Stimulated activated CD8-positive, alpha-beta memory T cell treated with anti-CD3 and anti-CD28 coated beads, Interleukin-12 subunit alpha, Interleukin-12 subunit beta, amount 100 ng/mL, for 4 hours (primary cell): ENCODE measurements around the gene GPSM3.
"Not testable (repeated sequence)": the region's sequence is repeated elsewhere in the genome, so short reads cannot be mapped to it uniquely, and the experiment has no call there.

ENCODE experiments used
- DNase-seq: peaks from one replicate; pipeline ENCODE4 v3.0.0-alpha.2; 2020; ENCODE audit warnings: low read depth

GPSM3 gene

GRCh38 chr6:32192608-32193039 is at the start of gene GPSM3:
Gene GPSM3, minus strand, starts transcription at chr6:32192643. Its CDS starts 130 bp downstream, at chr6:32192513.
- DNase-seq, result no peak

- DNase-seq, result no peak
These were observed 48.2 kb upstream of the GPSM3 start for GRCh38 chr6:32240686-32241085.

DNA sequence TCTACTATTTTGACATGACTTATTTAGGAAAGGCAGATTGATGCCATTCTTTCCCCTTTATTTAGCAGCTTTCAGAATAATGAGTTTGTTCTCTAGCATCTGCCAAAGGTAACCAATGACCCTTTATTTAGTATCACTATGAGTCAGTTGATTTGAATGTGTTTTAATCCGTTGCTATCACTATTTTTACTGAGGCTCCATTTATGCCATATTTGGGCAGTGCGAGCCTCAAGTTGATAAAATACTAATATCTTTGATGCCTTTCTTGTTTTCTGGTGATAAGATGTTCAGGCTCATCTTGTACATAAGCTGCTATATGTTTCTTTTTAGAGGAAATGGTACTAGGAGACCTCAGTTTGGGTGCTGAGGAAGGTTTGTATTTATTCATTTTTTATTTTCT is 47.0 kb upstream of the GPSM3 start:
- no peak for DNase-seq

- no peak for DNase-seq
These were observed 42.5 kb upstream of the GPSM3 start for GRCh38 chr6:32234934-32235333.

GRCh38 chr6:32226434-32226833 is 34.0 kb upstream of the GPSM3 start:
- DNase-seq, result no peak

DNA sequence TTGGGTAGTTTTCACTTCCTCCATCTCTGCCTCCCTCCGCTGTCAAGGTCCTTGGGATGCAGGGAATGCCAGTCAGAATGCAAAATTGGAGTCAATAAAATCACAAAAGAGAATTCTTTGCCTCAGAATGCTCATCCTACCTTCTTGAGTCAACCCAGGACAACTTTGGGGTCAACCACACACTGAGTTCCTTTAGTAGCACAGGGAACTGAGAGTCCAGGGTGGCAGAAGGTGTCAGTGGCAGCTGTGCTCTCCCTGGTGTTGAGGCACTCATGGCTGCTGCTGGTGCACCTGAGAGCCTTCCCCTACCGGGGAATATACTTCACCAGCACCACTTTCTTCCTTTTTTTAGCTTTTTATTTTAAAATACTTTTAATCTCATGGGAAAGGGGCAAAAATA is 32.3 kb upstream of the GPSM3 start:
- DNase-seq, result no peak

GRCh38 chr6:32223258-32224235 is 31.1 kb upstream of the GPSM3 start, which contains the start of gene NOTCH4:
Gene NOTCH4, minus strand, starts transcription at chr6:32224067. Its CDS starts 139 bp downstream, at chr6:32223928.
- DNase-seq, result no peak

GRCh38 chr6:32222333-32223230 is 30.1 kb upstream of the GPSM3 start:
- no peak for DNase-seq

DNA sequence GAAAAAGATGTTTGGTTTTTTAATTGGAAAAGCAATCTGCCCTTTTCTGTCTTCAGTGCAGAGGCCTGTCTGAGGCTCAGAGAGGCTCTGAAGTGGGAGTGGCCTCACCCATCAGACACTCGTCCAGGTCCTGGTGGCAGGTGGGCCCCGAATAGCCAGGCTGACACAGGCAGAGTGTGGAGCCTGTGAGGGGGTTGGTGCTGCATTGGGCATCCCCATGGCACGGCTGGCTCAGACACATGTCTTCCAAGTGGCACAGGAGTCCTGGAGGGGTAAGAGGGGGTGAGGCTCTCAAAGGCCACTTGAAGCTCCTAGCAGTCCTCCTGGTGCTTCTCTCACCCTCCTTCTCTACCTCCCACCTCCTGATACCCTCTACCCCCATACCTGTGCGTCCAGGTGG is 27.6 kb upstream of the GPSM3 start:
- no peak for DNase-seq

DNA sequence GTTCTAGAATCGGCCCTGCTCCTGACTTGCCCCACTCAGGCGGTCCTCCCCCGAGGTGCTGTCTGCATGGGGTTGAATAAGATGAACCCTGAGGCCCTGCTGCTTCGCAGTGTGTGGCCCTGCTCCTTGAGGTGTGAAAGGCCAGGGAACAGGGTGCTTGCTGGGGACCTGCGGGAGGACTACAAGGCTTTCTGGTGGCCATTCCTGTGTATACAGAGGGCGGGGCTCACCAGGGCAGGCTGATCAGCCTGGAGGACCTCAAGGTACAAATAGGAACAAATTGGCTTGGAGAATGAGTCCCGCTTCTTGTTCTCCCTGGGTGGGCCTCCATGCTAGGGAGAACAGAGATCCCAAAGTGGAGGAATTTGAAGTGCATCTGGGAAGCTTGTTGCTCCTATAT is 25.7 kb upstream of the GPSM3 start:
- no peak for DNase-seq

GRCh38 chr6:32216998-32217397 is 24.6 kb upstream of the GPSM3 start:
- DNase-seq, result no peak

GRCh38 chr6:32216285-32216684 is 23.8 kb upstream of the GPSM3 start:
- no peak for DNase-seq

- DNase-seq, result no peak
These were observed 23.2 kb upstream of the GPSM3 start for GRCh38 chr6:32215617-32216016.

- DNase-seq, result no peak
These were observed 21.7 kb upstream of the GPSM3 start for GRCh38 chr6:32214126-32214525.

GRCh38 chr6:32213649-32214048 is 21.2 kb upstream of the GPSM3 start:
- DNase-seq, result no peak

- no peak for DNase-seq
These were observed 19.8 kb upstream of the GPSM3 start for GRCh38 chr6:32212076-32212760.

- not testable (repeated sequence) for DNase-seq
These were observed 19.0 kb upstream of the GPSM3 start for GRCh38 chr6:32211432-32211831.

DNA sequence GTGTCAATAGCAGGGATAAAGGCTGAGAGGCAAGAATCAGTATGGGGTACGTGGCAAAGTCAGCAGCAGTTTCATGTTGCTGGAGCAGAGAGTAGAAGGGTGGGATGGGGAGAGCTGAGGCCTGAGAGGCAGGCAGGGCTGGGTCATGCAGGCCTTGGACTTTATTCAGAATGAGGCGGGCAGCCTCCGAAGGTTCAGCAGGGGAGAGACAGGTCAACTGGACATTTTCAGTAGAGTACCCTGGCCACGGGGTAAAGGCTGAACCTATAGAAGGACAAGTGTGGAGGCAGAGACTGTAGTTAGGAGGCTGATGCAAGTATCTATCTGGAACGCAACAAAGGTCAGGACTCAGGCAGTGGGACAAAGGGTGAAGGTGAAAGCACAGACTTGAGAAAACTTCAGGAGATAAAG is 17.8 kb upstream of the GPSM3 start:
- DNase-seq, result no peak

DNA sequence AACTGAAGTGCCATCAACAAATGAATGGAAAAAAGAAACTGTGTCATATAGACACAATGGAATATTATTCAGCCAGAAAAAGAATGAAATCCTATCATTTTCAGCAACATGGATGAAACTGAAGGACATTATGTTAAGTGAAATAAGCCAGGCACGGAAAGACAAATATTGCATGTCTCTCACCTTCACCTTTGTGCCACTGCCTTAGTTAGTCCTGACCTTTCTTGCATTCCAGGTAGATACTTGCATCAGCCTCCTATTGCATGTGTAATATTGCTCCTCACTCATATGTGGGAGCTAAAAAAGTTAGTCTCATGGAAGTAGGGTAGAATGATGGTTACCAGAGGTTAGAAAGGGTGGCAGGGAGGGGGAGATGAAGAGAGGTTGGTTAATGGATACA is 16.6 kb upstream of the GPSM3 start:
- no peak for DNase-seq

- no peak for DNase-seq
These were observed 11.8 kb upstream of the GPSM3 start for GRCh38 chr6:32204268-32204715.

DNA sequence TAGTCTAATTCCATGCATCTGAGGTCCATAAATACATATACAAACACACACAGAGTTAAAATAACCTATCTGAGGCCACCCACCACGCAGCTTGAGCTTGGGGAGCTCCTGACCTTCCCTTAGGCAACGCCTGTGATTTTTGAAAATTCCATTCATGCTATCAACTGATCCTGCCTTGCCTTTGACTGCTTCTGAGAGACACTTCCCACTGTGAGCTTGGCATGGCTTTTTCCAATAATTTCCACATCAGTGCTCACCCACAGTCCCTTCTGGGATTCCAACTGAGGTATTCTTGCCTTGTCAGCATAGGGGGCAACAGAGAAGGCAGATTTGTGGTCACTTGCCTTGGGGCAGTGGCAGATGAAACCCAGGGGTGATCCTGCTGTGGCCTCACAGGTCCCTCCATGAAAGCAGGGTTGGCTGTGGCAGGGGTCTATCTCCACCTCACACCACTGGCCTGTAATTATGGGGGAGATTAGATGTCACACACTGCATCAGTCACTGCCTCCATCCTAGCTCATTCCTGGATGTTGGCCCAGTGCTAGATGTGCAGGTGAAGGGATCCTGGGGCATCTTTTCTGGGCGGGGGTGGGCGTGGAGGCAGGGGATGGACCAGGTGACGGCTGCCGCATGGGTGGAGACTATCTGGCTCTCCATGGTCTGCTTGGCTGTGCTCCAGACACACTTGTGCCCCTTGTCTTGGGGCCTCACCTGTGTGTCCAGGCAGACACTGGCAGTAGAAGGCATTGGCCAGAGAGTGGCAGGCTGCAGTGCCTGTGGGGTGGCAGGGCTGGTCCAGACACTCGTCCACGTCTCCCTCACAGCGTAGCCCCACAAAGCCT is 11.2 kb upstream of the GPSM3 start:
- DNase-seq, result no peak
